ENCODE data around the gene RFC4.
"Not testable (repeated sequence)": the region's sequence is repeated elsewhere in the genome, so short reads cannot be mapped to it uniquely, and the experiment has no call there.

Gene RFC4

DNA sequence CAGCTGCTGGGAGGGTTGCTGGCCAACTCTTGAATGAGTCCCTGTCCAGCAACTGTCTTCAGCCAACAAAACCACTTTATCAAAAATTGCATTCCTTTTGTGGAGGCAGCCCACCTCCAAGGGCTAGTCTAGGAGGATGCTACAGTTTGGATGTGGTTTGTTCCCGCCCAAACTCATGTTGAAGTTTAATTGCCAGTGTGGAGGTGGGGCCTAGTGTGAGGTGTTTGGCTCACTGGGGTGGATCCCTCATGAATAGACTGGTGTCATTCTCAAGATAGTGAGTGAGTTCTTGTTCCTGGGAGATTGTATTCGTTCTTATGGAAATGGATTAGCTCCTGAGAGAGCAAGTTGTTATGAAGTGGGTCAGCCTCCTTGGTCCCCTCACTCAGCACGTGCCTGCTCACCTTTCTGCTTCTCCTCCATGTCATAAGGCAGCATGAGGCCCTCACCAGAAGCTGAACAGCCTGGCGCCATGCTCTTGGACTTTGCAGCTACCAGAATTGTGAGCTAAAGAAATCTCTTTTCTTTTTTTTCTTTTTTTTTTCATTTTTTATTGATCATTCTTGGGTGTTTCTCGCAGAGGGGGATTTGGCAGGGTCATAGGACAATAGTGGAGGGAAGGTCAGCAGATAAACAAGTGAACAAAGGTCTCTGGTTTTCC is 4.2 kb upstream of the RFC4 start:
- no peak for TF ChIP-seq Cebpa-rat (IDR thresholded peaks at IDR 0.05)
- H3K36me3 ChIP-seq, result no peaks in the 10 kb centered on the region
- H3K9ac ChIP-seq, result no peak overlapping the region
- no peak overlapping the region for H3K4me2 ChIP-seq
- H4K20me1 ChIP-seq, result no peaks in the 10 kb centered on the region
- H3K27me3 ChIP-seq, result no peaks in the 10 kb centered on the region
- no peaks in the 10 kb centered on the region for H3K9me3 ChIP-seq
- H3K4me3 ChIP-seq, result no peak overlapping the region
- H3K4me1 ChIP-seq, result peaks cover 16% of the 10 kb centered on the region
- no peak overlapping the region for H3K27ac ChIP-seq

DNA sequence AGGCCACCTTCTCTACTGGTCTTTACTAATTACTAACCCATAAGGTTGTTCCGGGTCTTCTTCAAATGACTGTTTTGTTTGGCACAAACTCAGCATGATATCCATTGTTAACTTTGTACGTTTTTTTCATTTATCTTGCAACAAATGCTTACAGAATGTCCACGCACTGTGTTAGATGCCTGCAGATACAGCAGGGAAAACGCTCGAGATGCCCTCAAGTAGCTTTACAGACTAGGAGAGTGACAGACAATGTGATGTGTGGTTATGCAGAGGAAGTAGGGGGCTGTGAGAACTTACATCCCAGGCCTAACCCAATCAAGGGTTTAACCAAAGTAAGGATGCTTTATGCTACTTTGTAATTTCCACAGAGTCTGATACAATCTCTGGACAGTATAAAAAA is 949 bp upstream of the RFC4 start:
- Histone ChIP-seq H3K27ac (peak overlapping the region; percentile 86), H3K36me3 (peaks cover 29% of the 10 kb centered on the region), H3K9ac (peak overlapping the region; percentile 87), H3K4me1 (peaks cover 28% of the 10 kb centered on the region), H3K27me3 (no peaks in the 10 kb centered on the region), H3K9me3 (no peaks in the 10 kb centered on the region), H3K4me3 (peak overlapping the region; percentile 74), H4K20me1 (no peaks in the 10 kb centered on the region), H3K4me2 (peak overlapping the region; percentile 88)
- TF ChIP-seq Cebpa-rat (IDR thresholded peaks at IDR 0.05), result no peak

DNA sequence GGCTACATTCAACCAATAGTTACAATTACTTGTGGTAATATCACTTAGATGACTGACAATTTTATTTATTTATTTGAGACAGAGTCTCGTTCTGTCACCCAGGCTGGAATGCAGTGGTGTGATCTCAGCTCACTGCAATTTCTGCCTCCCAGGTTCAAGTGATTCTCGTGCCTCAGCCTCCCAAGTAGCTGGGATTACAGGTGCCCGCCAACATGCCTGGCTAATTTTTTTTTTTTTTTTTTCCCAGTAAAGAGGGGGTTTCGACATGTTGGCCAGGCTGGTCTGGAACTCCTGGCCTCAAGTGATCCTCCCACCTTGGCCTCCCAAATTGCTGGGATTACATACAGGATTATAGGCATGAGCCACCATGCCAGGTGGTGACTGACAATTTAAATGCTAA is 2.8 kb downstream of the RFC4 start:
- H3K27me3 ChIP-seq, H3K27ac ChIP-seq, H3K9ac ChIP-seq, H4K20me1 ChIP-seq, H3K4me3 ChIP-seq, H3K9me3 ChIP-seq, H3K4me2 ChIP-seq: not testable (repeated sequence)
- Histone ChIP-seq H3K36me3 (peaks cover 62% of the 10 kb centered on the region), H3K4me1 (peaks cover 28% of the 10 kb centered on the region)

DNA sequence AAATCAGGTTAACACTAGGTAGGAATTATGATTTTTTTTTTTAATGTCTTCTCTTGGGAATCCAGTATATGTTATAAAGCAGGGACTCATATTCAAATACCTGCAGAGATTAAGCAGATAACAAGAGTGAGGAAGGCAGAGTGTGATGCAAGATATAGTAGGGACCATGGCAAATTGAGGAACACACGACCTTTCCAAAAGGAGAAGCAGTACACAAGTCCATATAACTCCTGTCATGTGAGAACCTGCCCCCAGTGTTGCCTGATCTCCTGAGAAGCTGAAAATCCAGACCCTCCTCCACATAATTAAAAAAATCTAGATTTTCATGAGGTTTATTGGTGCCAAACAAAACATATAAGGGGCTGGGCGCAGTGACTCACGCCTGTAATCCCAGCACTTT is 3.6 kb downstream of the RFC4 start:
- Histone ChIP-seq H3K27me3 (no peaks in the 10 kb centered on the region), H3K4me1 (peaks cover 27% of the 10 kb centered on the region), H3K9me3 (no peaks in the 10 kb centered on the region), H3K4me3 (no peak overlapping the region), H3K9ac (no peak overlapping the region), H3K36me3 (peaks cover 70% of the 10 kb centered on the region), H4K20me1 (no peaks in the 10 kb centered on the region), H3K27ac (no peak overlapping the region), H3K4me2 (no peak overlapping the region)
- no peak for TF ChIP-seq Cebpa-rat (IDR thresholded peaks at IDR 0.05)

DNA sequence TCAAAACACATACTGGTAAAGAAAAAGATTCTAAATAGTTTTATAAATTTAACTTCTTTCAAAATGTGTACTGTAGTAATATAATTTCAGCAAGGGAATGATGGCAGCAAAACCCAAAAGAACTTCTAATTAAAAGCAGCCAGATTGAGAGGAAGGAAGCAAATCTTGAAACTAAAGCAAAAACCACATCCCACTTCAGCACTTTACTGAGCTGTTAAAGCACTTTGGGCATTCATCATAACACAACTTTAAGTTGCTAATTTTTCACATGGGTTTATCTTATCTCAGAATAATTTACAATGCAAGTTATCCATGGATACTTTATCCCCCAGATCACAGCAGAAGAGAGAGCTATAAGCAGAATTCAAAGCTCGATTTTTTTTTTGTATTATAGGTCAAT is 6.0 kb downstream of the RFC4 start:
- no peak overlapping the region for H3K4me2 ChIP-seq

DNA sequence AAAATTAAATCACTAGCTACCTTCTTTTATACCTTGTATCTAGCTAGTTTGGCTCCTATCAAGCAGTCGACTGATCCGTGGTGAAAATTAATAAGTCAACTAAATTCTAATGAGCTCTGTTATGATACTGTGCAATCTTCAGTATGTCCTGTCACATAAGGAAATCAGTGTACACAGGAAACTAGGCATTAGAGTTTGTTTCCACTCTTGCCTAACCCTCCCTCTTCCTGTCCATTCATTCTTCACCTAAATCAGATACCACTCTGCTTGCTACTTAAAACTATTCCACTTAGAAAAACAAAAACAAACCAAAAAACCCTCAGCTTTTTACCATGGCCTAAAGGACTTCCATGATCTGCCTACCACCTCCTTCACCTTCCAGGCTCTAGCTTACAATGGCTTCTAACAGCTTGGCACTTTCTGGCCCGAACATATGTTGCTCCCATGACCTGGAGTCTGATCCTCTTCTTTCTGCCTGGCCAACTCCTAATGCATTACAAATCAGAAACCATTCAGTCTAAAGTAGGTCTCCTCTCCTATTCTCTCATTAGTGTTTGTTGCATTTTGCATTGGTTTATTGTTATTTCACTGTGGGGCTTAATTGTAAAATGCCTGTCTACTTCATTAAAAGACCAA is 7.9 kb downstream of the RFC4 start:
- H3K27ac ChIP-seq, result no peak overlapping the region
- H3K36me3 ChIP-seq, result peaks cover 92% of the 10 kb centered on the region

More for the DNA sequence above, 6.0 kb downstream of the RFC4 start:
- Histone ChIP-seq H3K36me3 (peaks cover 91% of the 10 kb centered on the region), H3K4me1 (peaks cover 10% of the 10 kb centered on the region), H4K20me1 (no peaks in the 10 kb centered on the region), H3K4me3 (no peak overlapping the region), H3K27me3 (no peaks in the 10 kb centered on the region), H3K9ac (no peak overlapping the region), H3K27ac (no peak overlapping the region), H3K9me3 (no peaks in the 10 kb centered on the region)
- TF ChIP-seq Cebpa-rat (IDR thresholded peaks at IDR 0.05), result no peak

DNA sequence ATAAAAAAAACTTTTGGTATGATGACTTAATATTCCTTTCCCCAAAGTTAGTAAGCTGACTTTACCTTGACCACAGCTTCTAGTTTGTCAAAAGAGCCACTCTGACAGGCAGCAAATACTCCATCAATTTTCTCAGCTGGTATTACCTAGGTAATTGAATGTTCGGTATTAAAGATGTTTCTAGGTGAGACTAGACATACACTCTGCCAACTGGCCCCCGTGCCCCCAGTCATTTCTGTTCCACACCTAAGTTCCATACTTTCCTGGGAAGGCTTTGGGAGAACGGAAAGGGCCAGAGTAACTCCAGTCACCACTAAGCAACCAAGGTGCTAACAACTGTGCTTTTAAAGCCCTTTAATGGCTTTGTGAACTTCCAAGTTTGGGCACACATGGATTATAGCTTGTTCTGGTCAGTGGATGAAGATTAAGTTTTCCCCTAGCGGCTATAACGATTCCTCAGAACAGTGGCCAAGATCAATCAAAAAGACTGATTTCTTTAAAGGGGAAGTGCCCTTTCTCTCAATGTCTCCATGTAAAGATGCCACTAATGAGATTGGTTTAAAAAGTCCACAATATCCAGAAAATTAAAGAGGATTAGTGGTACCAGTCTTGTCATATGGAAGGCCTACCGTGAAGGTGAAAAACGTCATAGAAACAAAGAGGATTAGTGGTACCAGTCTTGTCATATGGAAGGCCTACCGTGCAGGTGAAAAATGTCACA is 15.9 kb downstream of the RFC4 start:
- H3K4me1 ChIP-seq, result peaks cover 24% of the 10 kb centered on the region

More for the DNA sequence above, 7.9 kb downstream of the RFC4 start:
- H3K9ac ChIP-seq, result no peak overlapping the region
- no peak overlapping the region for H3K4me3 ChIP-seq
- no peak for TF ChIP-seq Cebpa-rat (IDR thresholded peaks at IDR 0.05)
- H3K4me2 ChIP-seq, result no peak overlapping the region
- no peaks in the 10 kb centered on the region for H3K4me1 ChIP-seq
- H4K20me1 ChIP-seq, result no peaks in the 10 kb centered on the region
- no peaks in the 10 kb centered on the region for H3K27me3 ChIP-seq
- no peaks in the 10 kb centered on the region for H3K9me3 ChIP-seq

DNA sequence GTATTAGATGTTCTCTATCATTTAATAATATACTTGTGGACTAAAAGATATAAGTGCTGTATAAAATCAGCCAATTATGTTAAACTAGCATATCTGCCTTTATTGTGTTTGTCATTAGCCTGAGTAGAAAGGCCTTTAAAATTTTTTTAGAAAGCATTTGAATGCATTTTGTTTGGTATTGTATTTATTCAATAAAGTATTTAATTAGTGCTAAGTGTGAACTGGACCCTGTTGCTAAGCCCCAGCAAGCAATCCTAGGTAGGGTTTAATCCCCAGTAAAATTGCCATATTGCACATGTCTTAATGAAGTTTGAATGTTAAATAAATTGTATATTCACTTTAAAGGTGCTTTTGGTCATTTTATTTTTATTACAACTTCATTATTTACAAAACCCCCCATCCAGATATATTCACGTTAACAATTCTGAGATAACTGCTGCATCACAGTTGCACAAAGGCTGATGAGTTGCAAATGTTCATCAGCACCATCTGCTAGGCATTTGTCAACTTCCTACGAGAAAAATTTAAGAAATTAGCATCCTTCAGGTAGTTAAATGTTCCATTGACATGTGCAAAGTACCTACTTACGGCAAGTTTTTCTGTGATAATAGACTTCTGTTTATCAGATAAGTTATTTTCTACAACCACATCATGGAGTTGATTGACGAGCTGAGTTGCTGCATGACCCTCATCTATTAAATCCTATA is 16.6 kb downstream of the RFC4 start:
- Histone ChIP-seq H3K4me3 (no peak overlapping the region), H3K9me3 (no peaks in the 10 kb centered on the region), H3K36me3 (peaks cover 99% of the 10 kb centered on the region), H3K4me1 (peaks cover 31% of the 10 kb centered on the region), H3K27me3 (no peaks in the 10 kb centered on the region), H4K20me1 (peaks cover 78% of the 10 kb centered on the region), H3K27ac (no peak overlapping the region), H3K9ac (no peak overlapping the region), H3K4me2 (no peak overlapping the region)
- TF ChIP-seq Cebpa-rat (IDR thresholded peaks at IDR 0.05), result no peak

More for the DNA sequence above, 15.9 kb downstream of the RFC4 start:
- Histone ChIP-seq H3K9me3 (no peaks in the 10 kb centered on the region), H3K4me3 (no peak overlapping the region), H3K9ac (no peak overlapping the region), H3K4me2 (no peak overlapping the region), H3K27ac (no peak overlapping the region), H3K27me3 (no peaks in the 10 kb centered on the region), H3K36me3 (peaks cover 99% of the 10 kb centered on the region), H4K20me1 (peaks cover 71% of the 10 kb centered on the region)
- TF ChIP-seq Cebpa-rat (IDR thresholded peaks at IDR 0.05), result no peak

DNA sequence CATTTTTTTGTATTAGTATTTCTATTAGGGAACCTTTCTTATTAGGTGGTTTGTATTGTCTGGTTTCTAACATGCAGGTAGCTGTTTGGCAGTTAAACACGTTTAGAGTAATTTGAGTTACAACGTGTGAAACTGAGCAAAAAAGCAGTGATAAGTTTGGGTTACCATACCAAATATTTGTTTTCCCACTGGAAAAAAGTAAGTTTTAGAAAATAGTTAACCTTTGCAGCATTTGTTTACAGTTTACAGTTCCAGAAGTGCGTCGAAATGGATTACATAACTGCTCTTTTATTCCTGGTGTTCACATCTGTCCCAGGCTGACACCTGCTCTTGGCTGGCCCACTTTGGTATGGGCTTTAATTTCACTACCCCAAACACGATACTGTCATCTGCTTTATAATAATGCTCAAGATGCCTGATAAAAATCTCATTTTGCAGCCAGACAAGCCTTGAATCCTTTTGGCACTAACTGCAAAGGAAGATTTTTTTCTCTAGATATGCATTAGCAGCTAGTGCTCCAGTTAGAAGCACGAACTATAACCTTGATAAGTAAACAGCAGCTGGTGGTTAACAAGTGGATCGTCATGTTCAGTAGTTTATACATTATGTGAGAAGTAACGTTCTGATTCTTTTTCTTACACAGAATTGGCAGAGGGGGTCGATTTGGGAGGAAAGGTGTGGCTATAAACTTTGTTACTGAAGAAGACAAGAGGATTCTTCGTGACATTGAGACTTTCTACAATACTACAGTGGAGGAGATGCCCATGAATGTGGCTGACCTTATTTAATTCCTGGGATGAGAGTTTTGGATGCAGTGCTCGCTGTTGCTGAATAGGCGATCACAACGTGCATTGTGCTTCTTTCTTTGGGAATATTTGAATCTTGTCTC is 17.6 kb downstream of the RFC4 start:
- H3K9ac ChIP-seq, result no peak overlapping the region
- no peak overlapping the region for H3K27ac ChIP-seq
- peaks cover 97% of the 10 kb centered on the region for H3K36me3 ChIP-seq
- H3K4me3 ChIP-seq, result no peak overlapping the region
- no peaks in the 10 kb centered on the region for H3K27me3 ChIP-seq
- peak overlapping the region; percentile 87; the same call in 1 of the 2 replicates for H3K4me2 ChIP-seq
- H4K20me1 ChIP-seq, result peaks cover 88% of the 10 kb centered on the region
- peaks cover 31% of the 10 kb centered on the region for H3K4me1 ChIP-seq
- no peak for TF ChIP-seq Cebpa-rat (IDR thresholded peaks at IDR 0.05)
- H3K9me3 ChIP-seq, result no peaks in the 10 kb centered on the region
